Left ventricle myocardium inferior (tissue), 1 donor: Measurements from ENCODE around the gene AGTR1. TPM values are rescaled to one million over a fixed set of nuclear protein-coding genes. Genes with fewer than 3 reads are reported as not detected.

ENCODE experiments used
- DNase-seq: peaks from one replicate; pipeline ENCODE4 v3.0.0-alpha.2; 2020
- H3K27ac ChIP-seq: fragments of 200-600 bp; replicated peaks from 2 replicates; pipeline ENCODE4 v1.8.0; 2021
- H3K27me3 ChIP-seq: fragments of 200-600 bp; 2 replicates; pipeline ENCODE4 v1.8.0; 2021; ENCODE audit warnings: low read depth
- H3K36me3 ChIP-seq: fragments of 200-600 bp; 2 replicates; pipeline ENCODE4 v1.8.0; 2021
- H3K4me1 ChIP-seq: fragments of 200-600 bp; 2 replicates; pipeline ENCODE4 v1.8.0; 2021
- H3K4me3 ChIP-seq: fragments of 200-600 bp; 2 replicates; pipeline ENCODE4 v1.8.0; 2021; ENCODE audit warnings: mild to moderate bottlenecking, moderate library complexity
- H3K9me3 ChIP-seq: fragments of 200-600 bp; replicated peaks from 2 replicates; pipeline ENCODE4 v1.8.0; 2021
- intact Hi-C: fragments of 100-400 bp; cut with micrococcal nuclease; formaldehyde crosslinking; loops from one replicate; pipeline ENCODE4 v1.11.0; 2022
- total RNA-seq: library from RNA; stranded (reverse); fragmentation: NEBNext Ultra II Directional; extraction: Animal tissue kit (Norgen Biotek cat#: 25700); gene quantifications from one replicate; pipeline ENCODE4 v1.2.1, GENCODE V29; 2021
- TF ChIP-seq, protein P1 (sequence below): fragments of 200-600 bp; IDR thresholded peaks from 2 replicates; pipeline ENCODE4 v1.8.0; 2021; ENCODE audit warnings: antibody characterized with exemption, mild to moderate bottlenecking, borderline replicate concordance
- donor health status: DM: no; HTN: yes; CAD: no; lungs with severe emphysema.

AGTR1 gene
- total RNA-seq, 1 donor from 2014 or later: 1.2 TPM

DNA sequence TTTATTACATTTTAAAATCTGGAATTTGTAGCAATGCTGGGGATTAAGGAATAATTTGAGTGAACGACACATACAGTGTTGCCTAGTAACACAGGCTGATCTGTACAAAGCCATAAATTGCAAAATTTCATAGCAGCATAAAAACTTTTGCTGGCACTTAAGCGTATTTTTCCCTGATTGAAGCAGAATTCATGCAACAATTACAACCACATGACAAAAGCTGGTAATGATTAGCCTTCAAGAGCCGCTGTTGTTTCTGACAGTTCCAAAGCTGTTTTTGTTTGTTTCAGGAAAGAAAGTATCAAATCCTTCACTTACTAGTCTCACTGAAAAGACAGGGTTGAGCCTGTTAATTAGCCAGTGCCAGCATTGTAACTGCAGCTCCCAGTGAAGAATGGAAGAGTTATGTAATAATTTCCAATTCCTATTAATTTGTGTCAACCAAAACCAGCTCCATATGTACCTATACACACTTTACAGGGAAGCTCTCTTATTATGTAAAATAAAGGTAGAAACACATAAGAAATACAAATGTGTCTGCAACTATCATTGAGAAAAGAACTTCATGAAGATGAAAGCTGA is 60.7 kb downstream of the AGTR1 start:
- H3K36me3 ChIP-seq: no peaks in the 10 kb centered on the region
- TF ChIP-seq, protein P1, sequence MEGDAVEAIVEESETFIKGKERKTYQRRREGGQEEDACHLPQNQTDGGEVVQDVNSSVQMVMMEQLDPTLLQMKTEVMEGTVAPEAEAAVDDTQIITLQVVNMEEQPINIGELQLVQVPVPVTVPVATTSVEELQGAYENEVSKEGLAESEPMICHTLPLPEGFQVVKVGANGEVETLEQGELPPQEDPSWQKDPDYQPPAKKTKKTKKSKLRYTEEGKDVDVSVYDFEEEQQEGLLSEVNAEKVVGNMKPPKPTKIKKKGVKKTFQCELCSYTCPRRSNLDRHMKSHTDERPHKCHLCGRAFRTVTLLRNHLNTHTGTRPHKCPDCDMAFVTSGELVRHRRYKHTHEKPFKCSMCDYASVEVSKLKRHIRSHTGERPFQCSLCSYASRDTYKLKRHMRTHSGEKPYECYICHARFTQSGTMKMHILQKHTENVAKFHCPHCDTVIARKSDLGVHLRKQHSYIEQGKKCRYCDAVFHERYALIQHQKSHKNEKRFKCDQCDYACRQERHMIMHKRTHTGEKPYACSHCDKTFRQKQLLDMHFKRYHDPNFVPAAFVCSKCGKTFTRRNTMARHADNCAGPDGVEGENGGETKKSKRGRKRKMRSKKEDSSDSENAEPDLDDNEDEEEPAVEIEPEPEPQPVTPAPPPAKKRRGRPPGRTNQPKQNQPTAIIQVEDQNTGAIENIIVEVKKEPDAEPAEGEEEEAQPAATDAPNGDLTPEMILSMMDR: no peak
- DNase-seq: no peak
- intact Hi-C loops: no loop called here
- no peak overlapping the region for H3K4me3 ChIP-seq
- H3K9me3 ChIP-seq: peaks cover 8% of the 10 kb centered on the region
- H3K27ac ChIP-seq: no peak overlapping the region
- no peaks in the 10 kb centered on the region for H3K4me1 ChIP-seq
- H3K27me3 ChIP-seq: no peaks in the 10 kb centered on the region

DNA sequence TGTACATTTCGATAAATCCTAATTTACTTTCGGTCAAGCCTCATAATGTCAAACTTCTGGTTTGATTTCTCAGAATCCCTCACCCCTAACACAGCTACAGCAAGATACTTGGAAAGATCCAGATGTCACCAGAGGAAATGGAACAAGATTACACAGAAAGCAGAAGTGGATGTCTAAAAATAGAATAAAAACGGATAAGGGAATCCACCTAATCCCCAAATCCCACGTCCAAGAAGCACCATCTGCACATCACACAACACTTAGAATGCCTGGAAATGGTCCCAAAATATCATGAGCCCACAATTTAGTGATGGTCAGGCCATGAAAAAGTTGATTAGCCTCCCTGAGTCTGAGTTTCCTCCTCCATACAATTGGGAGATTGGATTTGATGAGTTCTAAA is 61.7 kb downstream of the AGTR1 start:
- DNase-seq: no peak
- Histone ChIP-seq H3K27me3 (no peaks in the 10 kb centered on the region), H3K27ac (no peak overlapping the region), H3K9me3 (peaks cover 8% of the 10 kb centered on the region), H3K36me3 (no peaks in the 10 kb centered on the region), H3K4me3 (no peak overlapping the region), H3K4me1 (no peaks in the 10 kb centered on the region)
- TF ChIP-seq, protein P1: no peak
- intact Hi-C loops: no loop called here

DNA sequence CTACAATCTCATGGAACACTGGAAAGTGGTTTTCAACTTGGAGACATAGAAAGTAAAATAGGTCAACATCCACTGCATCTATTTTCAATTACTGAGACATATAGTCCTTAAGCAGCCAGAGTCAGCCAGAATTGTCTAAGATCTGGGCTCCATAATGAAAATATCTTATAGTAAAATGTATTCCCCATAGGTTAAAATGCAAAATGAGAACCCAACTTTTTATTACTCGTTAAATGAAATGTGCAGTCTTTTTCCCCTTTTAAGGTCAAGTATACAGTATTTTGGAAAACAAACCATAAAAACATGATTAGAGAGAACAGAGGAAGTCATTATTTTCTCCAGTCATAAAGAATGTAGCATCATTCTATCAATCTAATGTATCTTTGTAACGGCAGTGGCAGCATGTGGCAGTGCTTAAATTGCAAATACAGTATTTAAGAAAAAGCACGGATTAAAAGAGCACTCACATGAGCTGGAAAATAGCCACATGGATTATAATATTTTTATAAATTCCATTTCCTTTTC is 65.5 kb downstream of the AGTR1 start:
- intact Hi-C loops: no loop called here
- TF ChIP-seq, protein P1: no peak
- DNase-seq: no peak
- Histone ChIP-seq H3K27ac (no peak overlapping the region), H3K36me3 (no peaks in the 10 kb centered on the region), H3K4me3 (no peak overlapping the region), H3K27me3 (no peaks in the 10 kb centered on the region), H3K4me1 (no peaks in the 10 kb centered on the region), H3K9me3 (peaks cover 12% of the 10 kb centered on the region)

DNA sequence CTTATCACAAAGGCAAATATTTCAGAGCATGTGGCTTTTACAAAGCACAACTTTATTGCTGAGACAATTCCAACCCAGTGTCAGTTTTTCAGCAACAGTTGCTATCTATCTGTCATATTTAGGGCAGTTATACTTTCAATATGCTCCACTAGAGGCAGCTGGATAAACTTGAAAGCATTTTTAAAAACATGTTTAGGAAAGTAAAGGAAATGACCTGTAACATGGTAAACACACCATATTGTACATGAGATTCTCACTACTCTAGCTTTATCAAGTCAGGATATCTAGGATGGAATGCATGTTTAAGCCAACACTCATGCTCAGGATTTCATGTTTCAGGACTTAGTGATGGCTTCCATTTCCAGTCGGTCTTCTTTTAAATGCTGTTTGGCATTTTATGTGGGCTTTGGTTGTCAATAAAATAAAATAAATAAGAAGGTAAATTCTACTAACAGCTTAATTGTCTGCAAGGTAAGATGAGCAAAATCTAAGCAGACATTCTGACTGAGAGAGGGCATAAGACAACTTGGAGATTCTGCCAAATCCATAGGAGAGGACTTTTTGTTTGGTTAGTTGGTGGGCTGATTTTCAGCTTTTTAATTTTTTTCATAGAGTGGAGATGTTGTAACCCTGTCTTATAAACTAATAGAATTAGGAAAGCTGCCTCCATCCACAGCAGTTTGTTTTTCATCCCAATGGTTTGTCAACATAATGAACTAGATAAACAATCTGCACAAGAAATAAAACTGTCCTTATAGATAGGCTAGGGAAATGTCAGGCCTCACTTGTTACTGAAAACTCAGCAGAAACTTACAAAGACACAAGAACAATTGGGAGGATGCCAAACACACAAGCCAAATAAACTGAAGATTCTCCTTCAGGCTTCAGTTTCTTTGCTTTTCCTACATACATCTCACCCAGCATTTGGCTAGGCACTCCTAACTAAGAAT is 66.6 kb downstream of the AGTR1 start:
- no peaks in the 10 kb centered on the region for H3K4me1 ChIP-seq
- H3K27me3 ChIP-seq: no peaks in the 10 kb centered on the region
- intact Hi-C loops: no loop called here
- DNase-seq: no peak
- peaks cover 21% of the 10 kb centered on the region for H3K9me3 ChIP-seq
- H3K27ac ChIP-seq: no peak overlapping the region
- no peak overlapping the region for H3K4me3 ChIP-seq
- TF ChIP-seq, protein P1: no peak
- no peaks in the 10 kb centered on the region for H3K36me3 ChIP-seq

DNA sequence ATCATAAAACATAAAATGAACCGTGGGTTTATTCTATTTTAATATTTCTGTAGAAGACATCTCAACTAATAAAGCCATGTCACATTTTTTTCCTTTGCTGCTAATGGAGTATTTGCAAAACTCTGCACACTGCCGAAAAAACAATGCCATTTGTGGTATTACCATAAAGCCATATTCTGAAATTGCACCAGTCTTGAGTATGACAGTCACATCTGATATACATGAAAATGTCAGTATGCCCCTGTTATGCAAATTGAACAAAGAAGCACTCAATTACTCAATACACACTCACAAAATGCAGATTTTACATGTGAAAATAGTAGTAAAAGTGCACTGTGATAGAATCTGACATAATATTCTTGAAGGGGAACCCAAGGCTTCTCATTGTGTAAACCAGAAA is 74.7 kb downstream of the AGTR1 start:
- intact Hi-C loops: no loop called here
- peaks cover 37% of the 10 kb centered on the region for H3K9me3 ChIP-seq
- no peak for DNase-seq
- H3K4me3 ChIP-seq: no peak overlapping the region
- TF ChIP-seq, protein P1: no peak
- H3K27ac ChIP-seq: no peak overlapping the region
- no peaks in the 10 kb centered on the region for H3K4me1 ChIP-seq
- no peaks in the 10 kb centered on the region for H3K36me3 ChIP-seq
- no peaks in the 10 kb centered on the region for H3K27me3 ChIP-seq
